ENCODE measurements around the gene DSCAM. TPM values are rescaled to one million over a fixed set of nuclear protein-coding genes. Genes with fewer than 3 reads are reported as not detected.

The DSCAM gene
- total RNA-seq, 1 experiment from 2014 or later, result not detected

DNA sequence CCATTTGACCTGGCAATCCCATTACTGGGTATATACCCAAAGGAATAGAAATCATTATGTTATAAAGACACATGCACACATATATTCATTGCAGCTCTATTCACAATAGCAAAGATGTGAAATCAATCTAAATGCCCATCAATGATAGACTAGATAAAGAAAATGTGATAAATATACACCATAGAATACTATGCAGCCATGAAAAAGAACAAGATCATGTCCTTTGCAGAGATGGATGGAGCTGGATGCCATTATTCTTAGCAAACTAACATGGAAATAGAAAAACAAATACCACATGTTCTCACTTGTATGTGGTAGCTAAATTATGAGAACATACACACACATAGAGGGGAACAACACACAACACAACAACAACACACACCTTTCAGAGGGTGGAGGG is 731.2 kb downstream of the DSCAM start (continued):
- no peak for TF ChIP-seq POLR2A (IDR thresholded peaks at IDR 0.05; ENCODE audit: borderline replicate concordance, extremely low read depth, insufficient read depth, insufficient read length)

DNA sequence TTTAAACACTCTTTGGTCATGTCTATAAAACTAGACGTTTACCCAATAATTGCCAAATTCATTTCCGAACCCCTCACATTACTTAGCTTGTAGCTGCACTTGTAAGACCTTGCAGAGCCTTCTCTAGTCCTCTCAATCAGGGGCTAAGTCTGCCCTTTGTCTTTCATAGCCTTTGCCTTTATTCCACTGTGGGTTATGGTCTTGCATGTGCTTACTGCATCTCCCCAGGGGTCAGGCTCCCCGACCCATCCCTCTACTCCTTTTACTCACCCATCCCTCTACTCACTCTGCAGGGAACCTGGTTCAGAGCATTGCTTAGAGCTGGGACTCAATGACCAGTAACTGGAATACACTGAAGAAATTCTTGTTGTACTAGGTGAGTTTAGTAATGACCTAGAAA is 744.3 kb downstream of the DSCAM start:
- no peak for DNase-seq (ENCODE audit: low read depth, low spot score)
- no peak overlapping the region for H2AFZ ChIP-seq (ENCODE audit: low read depth, low read length, poor library complexity, severe bottlenecking)
- H3K27ac ChIP-seq (ENCODE audit: low read depth, low read length), result no peak overlapping the region
- RAD21 ChIA-PET (ENCODE audit: low non-redundant PET in 1 of 2, low total read pairs in 2 of 2, uncharacterized antibody in 2 of 2, unreplicated experiment in 2 of 2), result no interaction called here
- no peak overlapping the region for H3K4me3 ChIP-seq (replicated peaks in 1 of 2; ENCODE audit: low read depth in 1 of 2, low read length in 2 of 2)
- CTCF ChIA-PET, result no interaction called here
- no peak overlapping the region for H3K4me2 ChIP-seq (ENCODE audit: low read length)
- H3K4me1 ChIP-seq (ENCODE audit: control insufficient read depth in 1 of 2, insufficient read depth in 2 of 2, low read length in 2 of 2), result no peaks in the 10 kb centered on the region
- no peaks in the 10 kb centered on the region for H3K27me3 ChIP-seq (ENCODE audit: insufficient read depth, low read length)
- POLR2A ChIA-PET, result no interaction called here
- H3K9ac ChIP-seq (ENCODE audit: low read length), result no peak overlapping the region
- H3K36me3 ChIP-seq (ENCODE audit: control insufficient read depth in 1 of 2, insufficient read depth in 2 of 2, low read length in 2 of 2), result no peaks in the 10 kb centered on the region
- intact Hi-C loops (cut with micrococcal nuclease), result no loop called here
- H3K79me2 ChIP-seq (ENCODE audit: insufficient read depth, low read length), result no peaks in the 10 kb centered on the region
- no TSS peak for BruUV-seq (replicated peaks)
- no peak for ATAC-seq
- H4K20me1 ChIP-seq (ENCODE audit: insufficient read depth), result no peaks in the 10 kb centered on the region
- TF ChIP-seq TCF7L2 (IDR thresholded peaks at IDR 0.05; ENCODE audit: borderline replicate concordance, extremely low read depth, insufficient read depth, insufficient read length) (no peak), FOSL1 (IDR thresholded peaks at IDR 0.05; ENCODE audit: low read depth) (no peak), EGR1 (IDR thresholded peaks at IDR 0.05; ENCODE audit: low read depth) (no peak), SIN3A (IDR thresholded peaks at IDR 0.05; ENCODE audit: low read depth) (no peak)
- TF ChIP-seq, protein P1, sequence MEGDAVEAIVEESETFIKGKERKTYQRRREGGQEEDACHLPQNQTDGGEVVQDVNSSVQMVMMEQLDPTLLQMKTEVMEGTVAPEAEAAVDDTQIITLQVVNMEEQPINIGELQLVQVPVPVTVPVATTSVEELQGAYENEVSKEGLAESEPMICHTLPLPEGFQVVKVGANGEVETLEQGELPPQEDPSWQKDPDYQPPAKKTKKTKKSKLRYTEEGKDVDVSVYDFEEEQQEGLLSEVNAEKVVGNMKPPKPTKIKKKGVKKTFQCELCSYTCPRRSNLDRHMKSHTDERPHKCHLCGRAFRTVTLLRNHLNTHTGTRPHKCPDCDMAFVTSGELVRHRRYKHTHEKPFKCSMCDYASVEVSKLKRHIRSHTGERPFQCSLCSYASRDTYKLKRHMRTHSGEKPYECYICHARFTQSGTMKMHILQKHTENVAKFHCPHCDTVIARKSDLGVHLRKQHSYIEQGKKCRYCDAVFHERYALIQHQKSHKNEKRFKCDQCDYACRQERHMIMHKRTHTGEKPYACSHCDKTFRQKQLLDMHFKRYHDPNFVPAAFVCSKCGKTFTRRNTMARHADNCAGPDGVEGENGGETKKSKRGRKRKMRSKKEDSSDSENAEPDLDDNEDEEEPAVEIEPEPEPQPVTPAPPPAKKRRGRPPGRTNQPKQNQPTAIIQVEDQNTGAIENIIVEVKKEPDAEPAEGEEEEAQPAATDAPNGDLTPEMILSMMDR (IDR thresholded peaks at IDR 0.05 in 2 of 3, conservative IDR thresholded peaks at IDR 0.05 in 1 of 3; ENCODE audit: borderline replicate concordance in 1 of 3, insufficient read depth in 1 of 3, low read depth in 2 of 3, low read length in 2 of 3), result no peak
- H3K9me2 ChIP-seq (ENCODE audit: insufficient read depth), result no peaks in the 10 kb centered on the region
- H3K9me3 ChIP-seq (ENCODE audit: control insufficient read depth in 1 of 2, insufficient read depth in 1 of 2, low read depth in 1 of 2, low read length in 2 of 2), result peaks cover 4 to 24% of the 10 kb centered on the region in 2 experiments; a peak in 2 of 4 replicates

DNA sequence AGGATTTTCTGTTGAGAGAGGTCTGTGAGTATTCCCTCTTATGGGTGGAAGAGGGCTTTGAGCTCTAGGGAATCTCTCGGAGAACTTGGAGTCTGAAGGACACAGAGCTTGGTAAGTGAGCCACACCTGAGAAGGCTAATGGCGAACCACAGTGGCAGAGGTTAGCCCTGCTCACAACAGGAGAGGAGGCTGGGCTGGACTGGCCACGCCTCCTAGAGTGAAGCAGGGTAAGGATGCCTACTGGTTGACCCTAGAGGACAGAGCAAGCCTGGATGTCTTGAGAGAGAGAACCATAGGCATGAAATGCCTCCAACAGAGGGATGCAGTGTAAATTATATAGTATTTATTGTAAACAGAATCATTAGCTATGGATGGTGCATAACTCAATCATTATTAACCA is 747.1 kb downstream of the DSCAM start:
- ChIA-PET CTCF (no interaction called here), POLR2A (no interaction called here), RAD21 (ENCODE audit: low non-redundant PET in 1 of 2, low total read pairs in 2 of 2, uncharacterized antibody in 2 of 2, unreplicated experiment in 2 of 2) (no interaction called here)
- no peaks in the 10 kb centered on the region for H3K9me2 ChIP-seq (ENCODE audit: insufficient read depth)
- H4K20me1 ChIP-seq (ENCODE audit: insufficient read depth), result no peaks in the 10 kb centered on the region
- H3K36me3 ChIP-seq (ENCODE audit: control insufficient read depth in 1 of 2, insufficient read depth in 2 of 2, low read length in 2 of 2), result no peaks in the 10 kb centered on the region
- no peak overlapping the region for H3K4me2 ChIP-seq (ENCODE audit: low read length)
- no peak overlapping the region for H2AFZ ChIP-seq (ENCODE audit: low read depth, low read length, poor library complexity, severe bottlenecking)
- no peak overlapping the region for H3K9ac ChIP-seq (ENCODE audit: low read length)
- H3K27ac ChIP-seq (ENCODE audit: low read depth, low read length), result no peak overlapping the region
- H3K4me3 ChIP-seq (replicated peaks in 1 of 2; ENCODE audit: low read depth in 1 of 2, low read length in 2 of 2), result no peak overlapping the region
- intact Hi-C loops (cut with micrococcal nuclease), result no loop called here
- H3K4me1 ChIP-seq (ENCODE audit: control insufficient read depth in 1 of 2, insufficient read depth in 2 of 2, low read length in 2 of 2), result no peaks in the 10 kb centered on the region
- BruUV-seq (replicated peaks), result no TSS peak
- H3K27me3 ChIP-seq (ENCODE audit: insufficient read depth, low read length), result no peaks in the 10 kb centered on the region
- H3K79me2 ChIP-seq (ENCODE audit: insufficient read depth, low read length), result no peaks in the 10 kb centered on the region
- DNase-seq (ENCODE audit: low read depth, low spot score), result no peak
- peaks cover 7 to 24% of the 10 kb centered on the region in 2 experiments; a peak in 2 of 4 replicates for H3K9me3 ChIP-seq (ENCODE audit: control insufficient read depth in 1 of 2, insufficient read depth in 1 of 2, low read depth in 1 of 2, low read length in 2 of 2)
- ATAC-seq, result no peak
- TF ChIP-seq JUND (IDR thresholded peaks at IDR 0.05), result no peak
- TF ChIP-seq CEBPB (IDR thresholded peaks at IDR 0.05; ENCODE audit: low read depth), result no peak
- no peak for TF ChIP-seq YY1 (IDR thresholded peaks at IDR 0.05; ENCODE audit: extremely low read depth, insufficient replicate concordance, low read depth, low read length)
- no peak for TF ChIP-seq SP1 (IDR thresholded peaks at IDR 0.05; ENCODE audit: low read depth)
- TF ChIP-seq RAD21 (IDR thresholded peaks at IDR 0.05; ENCODE audit: low read depth), result no peak
- TF ChIP-seq, protein P2, sequence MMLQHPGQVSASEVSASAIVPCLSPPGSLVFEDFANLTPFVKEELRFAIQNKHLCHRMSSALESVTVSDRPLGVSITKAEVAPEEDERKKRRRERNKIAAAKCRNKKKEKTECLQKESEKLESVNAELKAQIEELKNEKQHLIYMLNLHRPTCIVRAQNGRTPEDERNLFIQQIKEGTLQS (IDR thresholded peaks at IDR 0.05), result no peak
- no peak for TF ChIP-seq FOSL1 (IDR thresholded peaks at IDR 0.05; ENCODE audit: low read depth)
- no peak for TF ChIP-seq SRF (IDR thresholded peaks at IDR 0.05; ENCODE audit: low read depth)
- TF ChIP-seq EZH2phosphoT487 (IDR thresholded peaks at IDR 0.05; ENCODE audit: borderline replicate concordance), result no peak
- TF ChIP-seq CBX3 (IDR thresholded peaks at IDR 0.05; ENCODE audit: low read depth), result no peak
- TF ChIP-seq, protein P3, sequence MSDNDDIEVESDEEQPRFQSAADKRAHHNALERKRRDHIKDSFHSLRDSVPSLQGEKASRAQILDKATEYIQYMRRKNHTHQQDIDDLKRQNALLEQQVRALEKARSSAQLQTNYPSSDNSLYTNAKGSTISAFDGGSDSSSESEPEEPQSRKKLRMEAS (IDR thresholded peaks at IDR 0.05), result no peak
- TF ChIP-seq, protein P4, sequence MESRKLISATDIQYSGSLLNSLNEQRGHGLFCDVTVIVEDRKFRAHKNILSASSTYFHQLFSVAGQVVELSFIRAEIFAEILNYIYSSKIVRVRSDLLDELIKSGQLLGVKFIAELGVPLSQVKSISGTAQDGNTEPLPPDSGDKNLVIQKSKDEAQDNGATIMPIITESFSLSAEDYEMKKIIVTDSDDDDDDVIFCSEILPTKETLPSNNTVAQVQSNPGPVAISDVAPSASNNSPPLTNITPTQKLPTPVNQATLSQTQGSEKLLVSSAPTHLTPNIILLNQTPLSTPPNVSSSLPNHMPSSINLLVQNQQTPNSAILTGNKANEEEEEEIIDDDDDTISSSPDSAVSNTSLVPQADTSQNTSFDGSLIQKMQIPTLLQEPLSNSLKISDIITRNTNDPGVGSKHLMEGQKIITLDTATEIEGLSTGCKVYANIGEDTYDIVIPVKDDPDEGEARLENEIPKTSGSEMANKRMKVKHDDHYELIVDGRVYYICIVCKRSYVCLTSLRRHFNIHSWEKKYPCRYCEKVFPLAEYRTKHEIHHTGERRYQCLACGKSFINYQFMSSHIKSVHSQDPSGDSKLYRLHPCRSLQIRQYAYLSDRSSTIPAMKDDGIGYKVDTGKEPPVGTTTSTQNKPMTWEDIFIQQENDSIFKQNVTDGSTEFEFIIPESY (IDR thresholded peaks at IDR 0.05; ENCODE audit: extremely low read depth, insufficient replicate concordance, low read length), result no peak

All from HCT116 (cell line).